Activated CD4-positive, alpha-beta T cell treated with anti-CD3 and anti-CD28 coated beads, Interleukin-2, amount 10 ng/mL, durations not matched to agents 7 days and 5 days (primary cell): ENCODE measurements around the gene JUNB. TPM values are rescaled to one million over a fixed set of nuclear protein-coding genes. Genes with fewer than 3 reads are reported as not detected.

Experiments
- CTCF ChIA-PET: fragments of 350-600 bp; sonication (Branson Sonifier 250); formaldehyde crosslinking; loops from one replicate; lab custom pipeline; 2021; ENCODE audit warnings: antibody characterized with exemption; lab: Charles Lee
- POLR2A ChIA-PET: fragments of 350-600 bp; sonication (Branson Sonifier 250); formaldehyde crosslinking; loops from one replicate; lab custom pipeline; 2021; ENCODE audit warnings: antibody characterized with exemption; lab: Charles Lee
- DNase-seq: peaks from one replicate; pipeline ENCODE4 v3.0.0-alpha.2; 2020
- H3K27ac Mint-ChIP-seq: one replicate; pipeline ENCODE4 v1.8.0; 2021; ENCODE audit warnings: mild to moderate bottlenecking, moderate library complexity, mixed read lengths
- H3K27me3 Mint-ChIP-seq: one replicate; pipeline ENCODE4 v1.8.0; 2021; ENCODE audit warnings: mixed read lengths
- H3K36me3 Mint-ChIP-seq: one replicate; pipeline ENCODE4 v1.8.0; 2021; ENCODE audit warnings: low read depth, mixed read lengths
- H3K4me1 Mint-ChIP-seq: one replicate; pipeline ENCODE4 v1.8.0; 2021; ENCODE audit warnings: mixed read lengths
- H3K4me3 Mint-ChIP-seq: one replicate; pipeline ENCODE4 v1.8.0; 2021; ENCODE audit warnings: mild to moderate bottlenecking, moderate library complexity, mixed read lengths
- H3K9me3 Mint-ChIP-seq: one replicate; pipeline ENCODE4 v1.8.0; 2021; ENCODE audit warnings: mixed read lengths
- total RNA-seq, 2 experiments: library from RNA; stranded (reverse); gene quantifications; one replicate each; pipeline ENCODE4 v1.2.3, GENCODE V29; 2021

Gene JUNB
- total RNA-seq, 2 experiments from 2014 or later: 66.7 to 78.4 TPM

DNA sequence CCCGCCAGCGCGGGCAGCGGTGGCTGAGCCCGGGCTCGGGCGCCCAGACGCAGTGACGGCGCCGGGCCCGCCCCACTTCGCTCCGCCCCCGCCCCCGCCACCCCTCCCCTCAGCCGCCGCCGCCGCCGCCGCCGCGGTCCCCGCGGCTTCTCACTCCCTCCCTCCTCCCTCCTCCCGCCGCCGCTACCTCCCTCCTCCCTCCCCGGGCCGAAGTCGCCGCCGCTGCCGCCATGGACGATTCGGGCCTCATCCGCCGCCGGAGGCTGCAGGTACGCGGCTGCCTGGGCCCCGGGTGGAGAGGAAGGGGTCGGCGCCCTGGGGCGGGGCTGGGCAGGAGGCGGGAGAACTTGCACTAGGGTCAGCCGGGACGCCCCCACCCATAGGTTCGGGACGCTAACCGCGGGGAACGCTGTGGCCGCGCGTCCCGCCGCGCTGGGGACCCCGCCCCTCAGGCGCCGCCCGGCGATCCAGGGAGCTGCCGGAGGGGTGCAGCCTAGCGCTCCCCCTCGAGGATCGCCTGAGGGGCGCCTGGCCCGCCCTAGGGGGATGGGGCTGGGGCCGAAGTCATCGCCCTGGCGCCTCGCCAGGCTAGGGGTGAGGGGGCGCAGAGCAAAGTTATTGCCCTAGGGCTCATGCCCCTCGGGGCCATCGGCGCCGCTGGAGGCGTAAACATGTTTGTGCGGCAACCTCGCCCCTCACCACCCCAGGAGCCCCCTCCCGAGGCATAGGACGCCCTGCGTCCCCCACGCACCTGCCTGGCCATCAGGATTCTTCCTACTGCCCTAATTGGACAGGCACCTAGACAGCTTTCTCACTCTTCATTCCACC is 42.7 kb downstream of the JUNB start:
- Mint-ChIP-seq H3K4me3 (peak overlapping the region; percentile 39), H3K9me3 (no peaks in the 10 kb centered on the region), H3K36me3 (no peaks in the 10 kb centered on the region), H3K27ac (no peak overlapping the region), H3K27me3 (peaks cover 73% of the 10 kb centered on the region), H3K4me1 (peaks cover 20% of the 10 kb centered on the region)
- peak; percentile 25 for DNase-seq
- CTCF ChIA-PET: interaction anchor here (1.1 kb wide), 1 partner anchor 7 kb away, joined by 3 read pairs; no protein-coding TSS in a partner anchor
- POLR2A ChIA-PET: no interaction called here

DNA sequence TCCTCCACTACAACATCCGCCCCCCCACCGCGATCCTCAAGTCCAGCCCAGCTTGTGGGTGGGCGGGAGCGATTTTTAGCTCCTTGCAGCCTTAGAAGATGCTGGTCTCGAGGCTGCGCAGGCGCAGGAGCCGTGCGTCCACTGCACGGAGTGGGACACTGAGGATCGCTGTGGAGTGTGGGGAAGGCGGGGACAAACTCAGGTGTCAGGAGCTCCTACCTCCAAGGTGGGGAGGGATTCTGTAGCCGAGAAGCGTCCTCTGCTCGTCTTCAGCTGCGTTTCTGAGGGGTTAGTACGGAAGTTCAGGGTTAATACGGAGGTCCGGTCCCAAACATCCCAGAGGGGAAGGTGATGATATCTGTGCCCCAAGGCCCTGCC is 43.3 kb downstream of the JUNB start, which contains the start of gene RTBDN:
RTBDN (minus strand) TSS at position 14 of the 378 bp plus-strand sequence. CDS start 4,600 bp downstream, outside the sequence.
- H3K27me3 Mint-ChIP-seq: peaks cover 76% of the 10 kb centered on the region
- no peak for DNase-seq
- ChIA-PET CTCF (interaction anchor here (1.1 to 1.2 kb wide), 2 partner anchors 8 to 13 kb away, joined by 3 read pairs; no protein-coding TSS in a partner anchor), POLR2A (no interaction called here)
- no peaks in the 10 kb centered on the region for H3K9me3 Mint-ChIP-seq
- no peaks in the 10 kb centered on the region for H3K36me3 Mint-ChIP-seq
- H3K4me1 Mint-ChIP-seq: peaks cover 25% of the 10 kb centered on the region
- H3K4me3 Mint-ChIP-seq: peak within 1 kb of the TSS; percentile 39
- H3K27ac Mint-ChIP-seq: no peak within 1 kb of the TSS

DNA sequence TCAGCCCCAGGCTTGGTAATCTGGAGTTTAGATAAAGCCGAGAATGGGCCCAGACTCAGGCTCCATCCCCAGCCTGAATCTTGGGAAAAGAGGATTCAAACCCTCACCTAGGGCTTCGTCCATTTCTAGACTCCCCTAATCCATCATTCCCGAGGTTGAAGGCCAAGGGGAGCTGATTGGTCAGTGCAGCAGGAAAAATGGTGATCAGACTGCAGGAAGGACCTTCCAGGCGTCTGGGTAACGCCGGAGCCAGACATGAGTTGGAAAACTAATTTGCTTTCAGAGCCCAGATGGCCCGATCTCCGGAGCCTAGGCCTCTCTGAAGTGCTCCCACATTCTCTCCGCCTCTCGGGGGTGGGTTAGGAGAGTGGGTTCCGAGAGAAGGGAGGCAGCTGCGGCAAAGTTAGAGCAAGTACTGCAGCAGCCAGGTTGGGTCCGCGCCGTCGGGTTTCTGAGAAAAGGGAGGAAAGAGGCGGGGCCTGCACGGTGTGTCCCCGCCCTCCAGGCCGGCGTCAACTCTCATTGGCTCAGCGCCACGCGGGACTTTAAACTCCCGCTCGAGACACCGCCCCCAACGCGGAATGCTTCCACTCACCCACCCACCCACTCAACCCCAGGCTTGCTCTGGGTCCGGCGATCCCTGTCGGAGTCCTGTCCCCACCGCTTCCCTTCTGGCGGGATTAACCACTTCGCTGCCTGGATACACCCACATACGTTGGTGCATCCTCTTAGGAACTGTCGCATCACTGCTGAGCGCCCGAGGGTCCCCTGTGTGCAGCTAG is 43.9 kb downstream of the JUNB start:
- CTCF ChIA-PET: interaction anchor here (0.6 to 1.2 kb wide), 3 partner anchors 9 to 20 kb away, joined by 3 read pairs; no protein-coding TSS in a partner anchor
- H3K4me1 Mint-ChIP-seq: peaks cover 27% of the 10 kb centered on the region
- peaks cover 74% of the 10 kb centered on the region for H3K27me3 Mint-ChIP-seq
- POLR2A ChIA-PET: no interaction called here
- no peak overlapping the region for H3K4me3 Mint-ChIP-seq
- H3K36me3 Mint-ChIP-seq: no peaks in the 10 kb centered on the region
- DNase-seq: peak; percentile 23
- H3K27ac Mint-ChIP-seq: no peak overlapping the region
- no peaks in the 10 kb centered on the region for H3K9me3 Mint-ChIP-seq

DNA sequence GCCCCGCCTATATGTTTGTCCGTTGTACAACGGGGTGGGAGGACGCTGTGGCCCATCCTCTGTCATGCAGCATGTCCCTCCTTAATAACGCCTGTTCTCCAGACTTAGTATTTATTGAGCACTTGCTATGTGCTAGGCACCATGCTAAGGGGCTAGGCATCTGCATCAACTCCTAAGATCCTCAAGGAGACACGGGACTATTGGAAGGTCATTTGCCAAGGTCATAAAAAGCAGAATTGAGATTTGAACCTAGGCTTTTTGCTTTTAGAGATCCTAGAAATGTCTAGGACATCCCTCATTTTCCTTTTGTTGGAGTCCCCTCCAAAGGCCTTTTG is 45.2 kb downstream of the JUNB start:
- ChIA-PET CTCF (interaction anchor here (0.6 kb wide), 1 partner anchor 99 kb away, joined by 4 read pairs; no protein-coding TSS in a partner anchor), POLR2A (no interaction called here)
- H3K36me3 Mint-ChIP-seq: no peaks in the 10 kb centered on the region
- peaks cover 41% of the 10 kb centered on the region for H3K4me1 Mint-ChIP-seq
- no peaks in the 10 kb centered on the region for H3K9me3 Mint-ChIP-seq
- DNase-seq: no peak
- peaks cover 80% of the 10 kb centered on the region for H3K27me3 Mint-ChIP-seq
- H3K4me3 Mint-ChIP-seq: no peak overlapping the region
- H3K27ac Mint-ChIP-seq: no peak overlapping the region

DNA sequence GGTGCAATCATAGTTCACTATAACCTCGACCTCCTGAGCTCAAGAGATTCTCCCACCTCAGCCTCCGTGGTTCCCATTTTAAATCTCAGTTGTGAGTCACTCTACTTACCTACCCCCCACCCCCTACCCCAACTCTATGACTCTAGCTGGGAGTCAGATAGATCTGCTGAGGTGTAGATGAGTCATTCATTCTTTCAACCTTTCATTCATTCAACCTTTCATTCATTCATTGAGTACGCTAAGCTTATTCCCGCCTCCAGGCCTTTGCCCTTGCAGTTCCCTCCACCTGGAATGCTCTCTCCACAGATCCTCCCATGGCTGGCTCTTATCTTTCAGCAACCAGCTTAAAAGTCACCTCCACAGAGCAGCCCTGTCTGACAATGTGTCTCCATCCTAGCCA is 45.9 kb downstream of the JUNB start:
- H3K27me3 Mint-ChIP-seq: peaks cover 78% of the 10 kb centered on the region
- CTCF ChIA-PET: interaction anchor here (1.5 kb wide), 1 partner anchor 10 kb away, joined by 9 read pairs; no protein-coding TSS in a partner anchor
- H3K4me3 Mint-ChIP-seq: no peak overlapping the region
- POLR2A ChIA-PET: no interaction called here
- H3K36me3 Mint-ChIP-seq: no peaks in the 10 kb centered on the region
- H3K27ac Mint-ChIP-seq: no peak overlapping the region
- no peak for DNase-seq
- peaks cover 45% of the 10 kb centered on the region for H3K4me1 Mint-ChIP-seq
- H3K9me3 Mint-ChIP-seq: no peaks in the 10 kb centered on the region

DNA sequence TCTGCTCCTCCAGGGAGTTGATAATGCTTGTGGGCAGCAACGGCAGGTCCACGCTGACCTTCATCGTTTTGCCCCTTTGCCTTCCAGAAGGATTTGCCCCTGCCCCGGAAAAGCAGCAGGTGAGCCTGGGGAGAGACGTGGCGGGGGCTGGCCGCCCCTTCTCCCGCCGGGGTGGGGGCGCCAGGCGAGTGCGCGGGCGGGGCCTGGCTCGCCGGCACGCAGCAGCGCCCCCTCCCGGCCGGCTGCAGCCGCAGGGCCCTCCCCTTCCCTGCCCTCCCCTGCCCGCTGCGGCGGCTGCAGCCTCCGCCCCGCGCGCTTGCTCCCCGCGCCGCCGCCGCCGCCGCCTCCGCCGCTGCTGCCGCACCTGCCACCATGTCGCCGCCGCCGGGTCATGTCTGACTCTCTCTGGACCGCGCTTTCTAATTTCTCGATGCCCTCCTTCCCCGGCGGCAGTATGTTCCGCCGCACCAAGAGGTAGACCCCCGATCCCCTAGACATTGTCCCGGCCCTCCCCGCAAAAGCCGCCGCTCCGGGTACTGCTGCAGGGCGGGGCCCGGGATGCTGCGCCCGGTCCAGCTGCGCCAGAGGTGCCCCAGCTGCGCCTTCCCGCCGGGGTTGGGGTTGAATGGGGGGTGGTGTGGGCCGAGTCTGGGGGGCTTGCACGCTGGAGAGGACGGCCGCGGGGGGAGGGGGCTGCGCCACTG is 47.0 kb downstream of the JUNB start, which contains the start of gene MAST1:
MAST1 (plus strand) TSS at position 334 of the 704 bp plus-strand sequence; CDS start at position 392, 58 bp downstream.
- Mint-ChIP-seq H3K27me3 (peaks cover 74% of the 10 kb centered on the region), H3K36me3 (no peaks in the 10 kb centered on the region), H3K4me1 (peaks cover 39% of the 10 kb centered on the region), H3K4me3 (peak within 1 kb of the TSS; percentile 52), H3K9me3 (no peaks in the 10 kb centered on the region), H3K27ac (no peak within 1 kb of the TSS)
- peak; percentile 46 for DNase-seq
- ChIA-PET POLR2A (no interaction called here), CTCF (interaction anchor here (0.6 to 1.5 kb wide), 3 partner anchors 9 to 51 kb away, joined by 3 to 9 read pairs (median 4); no protein-coding TSS in a partner anchor)

DNA sequence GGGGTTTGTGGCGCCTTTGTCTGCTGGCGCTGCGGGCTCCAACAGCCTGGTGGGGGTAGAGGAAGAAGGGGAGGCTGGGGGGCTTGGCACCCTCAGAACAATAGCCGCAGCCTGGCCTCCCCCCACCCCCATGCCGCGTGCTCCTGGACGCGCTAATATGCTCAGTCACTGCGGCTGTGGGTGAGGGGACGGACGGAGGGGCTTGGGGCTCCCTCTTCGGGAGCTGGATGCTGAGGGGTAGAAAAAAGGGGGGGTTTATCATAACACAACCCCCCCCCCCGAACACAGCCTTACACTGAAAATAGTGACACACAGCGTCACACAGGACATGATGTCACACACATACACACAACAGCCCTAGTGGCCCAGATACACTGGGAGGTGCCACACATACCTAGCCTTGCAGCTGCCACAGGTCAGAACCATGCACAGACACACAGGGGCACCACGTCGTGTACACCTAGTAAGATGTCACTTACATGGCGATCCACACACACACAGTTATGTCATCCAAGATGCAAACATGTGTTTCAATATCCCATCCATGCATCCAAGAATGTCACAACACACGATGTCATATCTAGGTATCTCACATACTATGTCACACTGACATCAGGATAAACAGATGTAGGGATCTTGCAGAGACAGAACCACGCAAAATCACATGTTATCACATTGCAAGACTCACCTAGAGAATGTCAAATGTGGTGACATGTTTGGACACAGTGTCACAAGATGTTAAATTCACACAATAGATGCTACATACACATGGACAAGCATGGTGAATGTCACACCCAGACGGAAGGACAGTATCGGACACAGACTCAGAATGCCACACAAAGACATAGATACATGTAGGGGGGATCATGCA is 47.8 kb downstream of the JUNB start:
- H3K4me3 Mint-ChIP-seq: peak overlapping the region; percentile 52
- DNase-seq: peak; percentile 26
- POLR2A ChIA-PET: no interaction called here
- H3K27ac Mint-ChIP-seq: no peak overlapping the region
- H3K27me3 Mint-ChIP-seq: peaks cover 72% of the 10 kb centered on the region
- CTCF ChIA-PET: interaction anchor here (0.6 to 1.2 kb wide), 4 partner anchors 8 to 52 kb away, joined by 3 to 4 read pairs (median 3); partner anchors contain the start of gene RNASEH2A
- peaks cover 37% of the 10 kb centered on the region for H3K4me1 Mint-ChIP-seq
- H3K36me3 Mint-ChIP-seq: no peaks in the 10 kb centered on the region
- no peaks in the 10 kb centered on the region for H3K9me3 Mint-ChIP-seq

DNA sequence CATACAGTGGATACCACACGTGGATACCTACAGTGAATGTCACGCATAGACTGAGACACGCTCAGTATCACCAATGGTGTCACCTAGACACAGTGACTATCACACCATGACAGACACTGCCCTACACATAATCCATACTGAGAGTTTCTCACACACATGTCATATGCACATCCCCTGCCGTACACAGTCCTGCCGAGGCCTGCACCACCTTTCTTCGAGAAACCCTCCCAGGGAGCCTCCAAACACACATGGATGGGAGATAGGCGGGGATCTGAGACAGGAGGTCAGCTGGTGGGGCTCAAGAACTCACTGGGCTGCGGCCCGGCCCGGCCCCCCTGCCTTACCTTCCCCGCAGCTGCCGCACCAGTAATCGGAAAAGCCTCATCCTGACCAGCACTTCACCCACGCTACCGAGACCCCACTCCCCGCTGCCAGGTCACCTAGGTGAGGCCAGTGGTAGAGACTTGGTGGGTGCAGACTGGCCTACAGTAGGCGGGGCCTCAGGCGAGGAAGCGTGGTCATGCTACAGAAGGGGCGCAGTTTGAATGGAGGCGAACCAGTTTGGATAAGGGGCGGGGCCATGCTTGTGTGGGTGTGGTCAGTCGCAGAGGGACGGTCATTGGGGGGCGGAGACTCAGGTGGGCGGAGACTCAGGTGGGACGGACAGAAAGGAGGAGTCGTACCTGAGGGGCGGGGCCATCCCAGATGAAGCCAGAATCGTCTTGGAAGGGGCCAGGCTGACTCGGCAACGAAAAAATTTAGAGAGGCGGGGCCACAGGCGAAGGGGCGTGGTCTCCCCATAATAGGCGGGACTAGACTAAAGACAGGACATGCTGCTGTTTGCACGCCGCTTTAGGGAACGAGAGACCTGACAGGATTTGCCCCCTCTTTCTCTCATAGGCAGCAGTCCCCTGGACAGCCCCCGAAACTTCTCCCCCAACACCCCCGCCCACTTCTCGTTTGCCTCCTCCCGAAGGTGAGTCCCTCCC is 49.1 kb downstream of the JUNB start:
- POLR2A ChIA-PET: no interaction called here
- Mint-ChIP-seq H3K27me3 (peaks cover 65% of the 10 kb centered on the region), H3K27ac (no peak overlapping the region), H3K4me3 (peak overlapping the region; percentile 25), H3K36me3 (no peaks in the 10 kb centered on the region), H3K4me1 (peaks cover 30% of the 10 kb centered on the region), H3K9me3 (no peaks in the 10 kb centered on the region)
- peak; percentile 51 for DNase-seq
- CTCF ChIA-PET: interaction anchor here (1.0 kb wide), 1 partner anchor 74 kb away, joined by 3 read pairs; no protein-coding TSS in a partner anchor

DNA sequence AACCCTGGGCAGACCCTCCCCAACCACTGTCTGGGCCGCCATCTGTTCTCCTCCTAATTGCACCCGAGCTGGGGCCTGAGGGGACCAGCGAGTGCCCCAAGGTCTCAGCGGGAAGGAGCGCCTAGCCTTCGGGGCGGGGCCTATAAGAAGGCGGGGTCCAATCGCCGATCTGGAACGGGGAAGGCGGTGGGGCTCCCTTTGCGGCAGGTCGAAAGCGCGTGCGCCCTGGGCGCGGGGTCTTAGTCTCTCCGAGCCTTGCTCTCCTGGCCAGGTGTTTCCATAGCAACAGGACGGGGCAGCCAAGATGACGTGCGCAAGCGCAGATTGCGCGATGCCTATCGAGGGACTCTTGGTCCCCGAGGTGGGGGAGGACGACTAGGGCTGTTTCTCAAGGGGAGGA is 49.8 kb downstream of the JUNB start:
- Mint-ChIP-seq H3K9me3 (no peaks in the 10 kb centered on the region), H3K36me3 (no peaks in the 10 kb centered on the region), H3K4me1 (peaks cover 28% of the 10 kb centered on the region), H3K4me3 (peak overlapping the region; percentile 38), H3K27me3 (peaks cover 60% of the 10 kb centered on the region), H3K27ac (no peak overlapping the region)
- DNase-seq: peak; percentile 29
- POLR2A ChIA-PET: no interaction called here
- CTCF ChIA-PET: interaction anchor here (1.0 kb wide), 1 partner anchor 75 kb away, joined by 3 read pairs; no protein-coding TSS in a partner anchor

DNA sequence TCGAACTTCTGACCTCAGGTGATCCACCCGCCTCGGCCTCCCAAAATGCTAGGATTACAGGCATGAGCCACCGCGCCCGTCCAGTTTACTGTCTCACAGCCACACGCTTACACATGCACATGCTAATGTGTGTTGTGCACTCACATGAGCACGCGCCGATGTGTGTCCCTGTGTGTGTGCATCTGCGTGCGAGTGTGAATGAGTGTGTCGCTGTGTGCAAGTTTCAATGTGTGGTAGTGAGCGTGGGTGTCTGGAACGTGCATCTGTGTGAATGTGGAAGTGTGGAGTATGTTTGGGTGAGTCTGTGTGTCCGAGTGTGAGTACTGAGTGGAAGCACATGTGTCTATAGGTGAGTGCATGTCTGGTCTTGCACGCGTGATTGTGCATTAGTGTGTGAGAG is 51.2 kb downstream of the JUNB start:
- CTCF ChIA-PET: no interaction called here
- Mint-ChIP-seq H3K27me3 (peaks cover 51% of the 10 kb centered on the region), H3K4me3 (no peak overlapping the region), H3K36me3 (no peaks in the 10 kb centered on the region), H3K9me3 (no peaks in the 10 kb centered on the region), H3K4me1 (peaks cover 28% of the 10 kb centered on the region), H3K27ac (no peak overlapping the region)
- POLR2A ChIA-PET: no interaction called here
- no peak for DNase-seq
